ENCODE data around the gene HIF1AN. TPM values are rescaled to one million over a fixed set of nuclear protein-coding genes. Genes with fewer than 3 reads are reported as not detected.

The HIF1AN gene
- total RNA-seq, 2 donors from 2014 or later, result 28.9 to 42.4 TPM

DNA sequence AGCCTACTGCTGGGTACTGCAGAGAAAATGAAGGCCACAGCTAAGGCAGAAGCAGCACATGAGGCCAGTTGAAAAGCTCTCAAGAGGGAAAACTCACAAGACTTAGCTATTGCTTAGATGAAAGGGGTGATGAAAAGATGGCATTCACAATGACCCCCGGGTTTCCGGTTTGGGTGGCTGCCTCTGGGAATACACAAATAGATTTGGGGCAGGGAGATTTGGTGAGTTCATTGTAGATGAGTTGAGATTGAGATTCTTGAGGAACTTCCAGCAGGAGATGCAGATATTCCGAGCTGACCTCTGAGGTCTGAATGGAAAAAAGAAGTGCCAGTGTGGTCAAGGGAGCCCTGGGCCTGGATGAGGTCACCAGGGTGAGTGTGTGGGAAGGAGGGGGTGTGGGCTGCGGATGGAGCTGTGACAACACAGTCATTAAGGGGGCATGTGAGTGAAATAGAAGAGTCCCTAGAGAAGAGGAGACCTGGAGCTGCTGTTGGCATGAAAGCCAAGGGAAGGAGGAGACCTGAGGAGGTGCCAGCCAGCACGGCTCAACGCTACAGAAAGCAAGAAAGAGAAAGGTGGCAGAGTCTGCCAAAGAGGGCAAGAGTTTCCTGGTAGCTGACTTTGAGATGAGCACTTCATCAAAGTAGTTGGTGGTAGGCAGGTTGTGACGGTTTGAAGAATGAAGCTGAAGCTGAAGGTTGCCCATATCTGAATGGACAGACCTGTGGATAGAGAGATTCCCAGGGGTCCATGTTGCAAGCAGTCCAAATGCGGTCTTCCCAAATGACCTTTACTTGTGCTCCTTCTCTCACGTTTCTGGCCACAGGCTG, 43.7 kb downstream of the HIF1AN start:
- no peak overlapping the region for H3K4me3 ChIP-seq
- no peak overlapping the region for H3K9ac ChIP-seq (ENCODE audit: low read depth in 2 of 2, low read length in 2 of 2)
- no peaks in the 10 kb centered on the region for H3K9me3 ChIP-seq
- DNase-seq, result no peak
- H3K27me3 ChIP-seq, result peaks cover under 1% of the 10 kb centered on the region
- no peak for TF ChIP-seq CTCF (IDR thresholded peaks at IDR 0.05)
- no peak overlapping the region for H3K27ac ChIP-seq
- H3K4me1 ChIP-seq, result no peaks in the 10 kb centered on the region
- intact Hi-C loops (cut with DNase I), result no loop called here
- no peaks in the 10 kb centered on the region for H3K36me3 ChIP-seq

DNA sequence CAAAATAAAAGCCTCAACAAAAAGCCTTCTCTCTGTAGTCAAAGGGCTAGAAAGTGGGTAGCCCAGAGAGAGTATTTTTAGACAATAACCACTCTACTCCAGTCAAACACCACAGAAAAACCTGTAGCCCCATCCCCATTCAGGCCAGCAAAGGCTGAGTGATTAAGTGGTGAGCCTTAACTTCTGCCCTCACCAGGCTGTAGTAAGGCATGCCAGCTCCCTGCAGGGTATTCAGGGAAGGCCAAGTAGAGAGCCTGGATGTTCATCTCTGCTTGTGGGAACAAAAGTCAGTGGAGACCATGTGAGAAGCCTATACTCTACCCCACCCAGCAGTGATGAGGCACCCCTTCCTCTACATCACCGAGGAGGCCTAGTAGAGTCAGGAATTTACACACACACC, 51.2 kb downstream of the HIF1AN start:
- H3K27me3 ChIP-seq, result peaks cover 6% of the 10 kb centered on the region
- no peaks in the 10 kb centered on the region for H3K4me1 ChIP-seq

DNA sequence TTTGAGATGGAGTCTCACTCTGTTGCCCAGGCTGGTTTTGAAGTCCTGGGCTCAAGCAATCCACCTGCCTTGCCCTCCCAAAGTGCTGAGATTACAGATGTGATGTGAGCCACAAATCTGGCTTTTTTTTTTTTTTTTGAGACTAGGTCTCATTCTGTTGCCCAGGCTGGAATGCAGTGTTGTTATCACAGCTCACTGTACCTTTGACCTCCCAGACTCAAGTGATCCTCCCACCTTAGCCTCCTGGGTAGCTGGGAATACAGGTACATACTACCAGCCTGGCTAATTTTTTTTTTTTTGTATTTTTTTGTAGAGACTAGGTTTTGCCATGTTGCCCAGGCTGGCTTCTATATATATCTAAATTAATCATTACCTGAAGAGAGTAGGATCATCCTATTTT, 62.4 kb downstream of the HIF1AN start:
- no peaks in the 10 kb centered on the region for H3K4me1 ChIP-seq
- intact Hi-C loops (cut with DNase I), result no loop called here
- no peak overlapping the region for H3K4me3 ChIP-seq
- no peak overlapping the region for H3K27ac ChIP-seq
- H3K9ac ChIP-seq (ENCODE audit: low read depth in 2 of 2, low read length in 2 of 2), result no peak overlapping the region
- H3K9me3 ChIP-seq, result no peaks in the 10 kb centered on the region
- no peak for DNase-seq
- no peaks in the 10 kb centered on the region for H3K36me3 ChIP-seq
- H3K27me3 ChIP-seq, result no peaks in the 10 kb centered on the region
- no peak for TF ChIP-seq CTCF (IDR thresholded peaks at IDR 0.05)

More for the DNA sequence above, 51.2 kb downstream of the HIF1AN start:
- Histone ChIP-seq H3K9ac (ENCODE audit: low read depth in 2 of 2, low read length in 2 of 2) (no peak overlapping the region), H3K4me3 (no peak overlapping the region), H3K9me3 (no peaks in the 10 kb centered on the region), H3K36me3 (no peaks in the 10 kb centered on the region), H3K27ac (no peak overlapping the region)
- no peak for DNase-seq
- intact Hi-C loops (cut with DNase I), result no loop called here
- no peak for TF ChIP-seq CTCF (IDR thresholded peaks at IDR 0.05)

- H3K27me3 ChIP-seq, result no peaks in the 10 kb centered on the region
- H3K27ac ChIP-seq, result no peak overlapping the region
- intact Hi-C loops (cut with DNase I), result no loop called here
Observed at GRCh38 chr10:100600218-100600617, 64.5 kb downstream of the HIF1AN start.

GRCh38 chr10:100607439-100607838, 71.7 kb downstream of the HIF1AN start:
- H3K27me3 ChIP-seq, result no peaks in the 10 kb centered on the region
- no peak for DNase-seq

More at GRCh38 chr10:100600218-100600617, 64.5 kb downstream of the HIF1AN start:
- Histone ChIP-seq H3K9me3 (no peaks in the 10 kb centered on the region), H3K4me3 (no peak overlapping the region), H3K4me1 (no peaks in the 10 kb centered on the region), H3K9ac (ENCODE audit: low read depth in 2 of 2, low read length in 2 of 2) (no peak overlapping the region), H3K36me3 (no peaks in the 10 kb centered on the region)
- DNase-seq, result no peak
- no peak for TF ChIP-seq CTCF (IDR thresholded peaks at IDR 0.05)

More at GRCh38 chr10:100607439-100607838, 71.7 kb downstream of the HIF1AN start:
- H3K27ac ChIP-seq, result no peak overlapping the region
- intact Hi-C loops (cut with DNase I), result no loop called here
- H3K4me3 ChIP-seq, result no peak overlapping the region
- no peaks in the 10 kb centered on the region for H3K9me3 ChIP-seq
- no peak overlapping the region for H3K9ac ChIP-seq (ENCODE audit: low read depth in 2 of 2, low read length in 2 of 2)
- no peaks in the 10 kb centered on the region for H3K36me3 ChIP-seq
- no peaks in the 10 kb centered on the region for H3K4me1 ChIP-seq
- no peak for TF ChIP-seq CTCF (IDR thresholded peaks at IDR 0.05)

Other genes starting within 250 kb of the HIF1AN start
- gene BLOC1S2, start 249.3 kb upstream of the HIF1AN start, total RNA-seq, result 10 to 100 TPM; 20.6 to 21.5 TPM
- gene PKD2L1, start 205.7 kb upstream of the HIF1AN start, total RNA-seq, result under 1 TPM; 0.50 to 0.52 TPM
- 100 to 1,000 TPM; 159 to 513 TPM for gene SCD, start 188.7 kb upstream of the HIF1AN start, total RNA-seq
- not detected for gene WNT8B, start 72.9 kb upstream of the HIF1AN start, total RNA-seq
- 10 to 100 TPM in 1 of 2 donors, 1 to 10 TPM in 1; 6.3 to 13.2 TPM for gene SEC31B, start 16.1 kb upstream of the HIF1AN start, total RNA-seq
- gene NDUFB8, start 6.1 kb upstream of the HIF1AN start, total RNA-seq, result 100 to 1,000 TPM; 189 to 243 TPM
- gene PAX2, start 209.6 kb downstream of the HIF1AN start, total RNA-seq, result under 1 TPM in 1 of 2 donors, not detected in 1; 0.15 TPM

Measured in colonic mucosa (tissue), 4 donors.